CD4-positive, alpha-beta T cell treated with Interleukin-17A for 4 hours (primary cell): ENCODE results near the gene GLIS1.
A peak's percentile ranks its signal among the peaks of the same experiment; 100 is the strongest.

Source experiments
- DNase-seq: peaks from one replicate; pipeline ENCODE4 v3.0.0-alpha.2; 2020; ENCODE audit warnings: mixed read lengths

Gene GLIS1

DNA sequence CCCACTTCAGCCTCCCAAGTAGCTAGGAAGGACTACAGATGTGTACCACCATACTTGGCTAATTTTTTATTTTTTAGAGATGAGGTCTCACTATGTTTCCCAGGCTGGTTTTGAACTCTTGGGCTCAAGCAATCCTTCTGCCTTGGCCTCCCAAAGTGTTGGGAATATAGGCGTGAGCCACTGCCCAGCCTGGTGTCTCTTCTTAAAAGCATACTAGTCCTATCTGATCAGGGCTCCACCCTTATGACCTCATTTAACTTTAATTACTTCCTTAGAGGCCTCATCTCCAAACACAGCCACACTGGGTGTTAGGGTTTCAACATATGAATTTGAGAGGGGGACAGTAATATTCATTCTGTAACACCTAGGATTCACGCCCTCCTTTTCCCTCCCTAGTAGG is 130.9 kb downstream of the GLIS1 start:
- DNase-seq = no peak

DNA sequence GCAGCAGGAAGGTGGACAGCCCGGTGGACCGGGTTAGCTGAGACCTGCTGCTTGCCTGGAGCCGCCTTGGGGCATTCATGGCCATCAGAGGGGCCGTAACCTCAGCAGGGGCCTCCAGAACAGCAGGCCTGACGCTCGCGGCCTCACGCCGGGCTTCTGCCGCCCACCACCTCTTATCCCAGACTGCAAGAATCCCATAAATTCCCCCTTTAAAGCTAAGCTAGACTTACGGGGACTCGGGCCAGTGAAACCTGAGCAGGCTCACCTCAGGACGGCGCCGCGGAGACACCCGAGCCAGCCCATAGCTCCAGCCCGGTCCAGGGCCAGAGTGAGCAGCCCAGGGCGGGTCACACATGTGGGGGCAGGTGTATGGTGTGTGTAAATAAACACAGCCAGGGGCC is 132.3 kb downstream of the GLIS1 start:
- no peak for DNase-seq

DNA sequence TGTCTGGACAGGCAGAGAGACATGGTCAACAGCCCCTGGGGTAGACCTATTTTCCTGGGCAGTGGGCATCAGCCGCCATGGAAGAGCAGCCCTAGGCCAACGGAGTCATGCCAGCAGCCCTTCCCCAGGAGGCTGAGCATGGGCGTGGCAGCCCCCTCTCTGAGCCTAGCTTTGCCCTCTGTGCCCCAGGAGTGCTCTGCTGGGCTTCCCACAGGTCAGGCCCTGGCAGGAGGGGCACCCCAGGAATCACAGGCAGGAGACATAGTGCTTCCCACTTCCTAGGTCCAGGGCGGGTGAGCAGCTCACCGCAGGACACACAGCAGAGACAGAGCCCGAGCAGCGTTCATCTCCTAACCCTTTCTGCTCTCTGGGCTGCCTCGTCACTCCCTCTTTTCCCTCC is 132.8 kb downstream of the GLIS1 start:
- no peak for DNase-seq

DNA sequence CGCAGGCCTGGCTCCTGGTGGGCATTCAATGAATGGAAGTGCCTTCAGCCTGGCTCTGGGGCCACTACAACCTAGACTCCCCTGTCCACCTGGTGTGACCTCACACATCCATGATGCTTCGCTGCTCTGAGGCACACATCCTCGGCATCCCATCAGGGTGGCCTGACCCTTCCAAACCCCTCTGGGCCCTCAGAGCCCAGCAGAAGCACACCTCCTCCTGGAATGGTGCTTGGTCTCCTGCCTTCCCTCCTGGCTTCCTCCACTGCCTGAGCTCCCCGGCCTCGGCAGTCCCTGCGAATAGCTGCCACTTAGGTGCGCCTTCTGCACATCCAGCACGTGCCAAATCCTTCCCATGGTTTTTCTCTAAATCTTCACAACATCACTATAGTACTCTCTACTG is 133.8 kb downstream of the GLIS1 start:
- DNase-seq = no peak

DNA sequence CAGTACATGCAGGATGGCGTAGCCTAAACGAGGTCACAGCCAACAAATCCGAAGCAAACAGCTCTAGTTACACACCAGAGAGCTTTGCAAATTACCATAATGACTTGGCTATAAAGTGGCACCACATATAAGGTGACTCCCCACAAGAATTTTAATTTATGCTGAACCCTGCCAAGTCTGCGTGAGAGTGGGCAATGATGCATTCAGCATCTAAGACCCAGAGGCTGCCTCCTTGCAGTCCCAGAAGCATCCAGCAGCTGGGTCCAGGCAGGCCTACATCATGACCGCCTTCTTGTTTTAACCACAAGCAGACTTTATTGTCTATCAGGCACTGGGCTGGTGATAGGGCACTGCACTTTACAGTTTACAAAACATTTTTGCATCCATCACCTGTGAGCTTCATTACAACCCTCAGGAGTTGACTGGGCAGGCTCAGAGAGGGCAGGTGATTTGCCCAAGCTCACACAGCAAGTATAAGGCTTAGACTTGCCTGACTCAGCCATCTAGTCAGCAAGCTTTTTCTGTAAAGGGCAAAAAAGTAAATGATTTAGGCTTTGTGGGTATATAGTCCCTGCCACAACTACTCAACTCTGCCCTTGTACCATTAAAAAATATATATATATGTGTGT is 134.6 kb downstream of the GLIS1 start:
- DNase-seq = no peak

DNA sequence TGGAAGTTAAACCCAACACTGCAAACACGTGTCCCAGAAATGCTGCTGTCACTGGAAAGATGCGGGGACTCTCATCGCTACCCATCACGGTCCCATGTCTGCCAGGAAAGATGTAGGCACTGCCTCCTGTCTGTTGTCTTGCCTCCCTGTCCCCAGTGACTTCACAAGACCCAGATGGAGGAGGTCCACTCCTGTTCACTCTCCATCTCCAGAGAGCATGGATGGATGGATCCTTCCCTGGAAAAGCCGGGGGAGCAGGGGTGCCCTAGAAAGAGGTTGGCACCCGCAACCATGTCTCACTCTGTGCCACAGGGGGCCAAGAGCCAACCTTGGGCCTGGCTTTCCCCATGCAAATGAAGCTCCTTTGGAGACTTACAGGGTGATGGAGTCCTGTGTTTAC is 135.5 kb downstream of the GLIS1 start:
- no peak for DNase-seq

DNA sequence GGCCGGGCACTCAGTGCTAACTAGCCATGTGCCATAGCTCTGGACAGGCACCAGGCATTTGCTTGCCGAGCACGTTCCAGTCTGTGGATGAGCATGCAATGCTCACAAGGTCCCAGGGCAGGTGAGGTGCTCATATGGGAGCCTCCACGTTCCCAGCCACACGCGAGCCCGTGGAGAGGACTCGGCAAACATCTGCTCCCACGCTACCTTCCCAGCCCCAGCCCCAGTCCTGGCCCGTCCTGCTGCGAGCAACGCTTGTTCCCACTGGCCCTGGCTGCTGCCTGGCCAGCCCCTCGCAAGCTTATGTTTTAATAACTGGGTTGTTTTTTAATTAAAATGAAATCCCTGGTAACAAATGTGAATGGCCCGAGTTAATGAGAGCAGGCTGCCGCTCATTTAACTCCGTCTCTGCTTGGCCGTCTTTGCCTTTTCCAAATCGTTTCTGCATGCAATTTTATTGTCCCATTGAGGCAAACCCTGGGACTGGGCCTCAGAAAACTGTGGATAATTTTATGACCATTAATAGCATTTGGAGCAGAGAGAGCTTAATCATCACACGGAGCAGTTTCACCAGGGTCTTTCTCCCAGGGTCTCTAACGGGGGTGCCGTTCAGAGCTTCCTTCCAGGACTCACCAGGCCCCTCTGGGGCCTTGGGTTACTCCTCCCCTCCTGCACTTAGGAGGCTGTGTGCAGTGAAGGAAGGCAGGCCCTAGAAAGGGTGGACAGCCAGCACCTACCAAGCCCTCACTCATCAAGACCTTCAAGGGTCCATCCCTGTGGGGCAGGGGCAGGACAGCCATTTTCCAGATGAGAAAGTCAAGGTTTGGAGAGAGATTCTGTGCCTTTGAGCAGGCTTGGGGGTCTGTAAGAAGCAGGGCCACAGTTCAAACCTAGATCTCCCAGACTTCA is 136.8 kb downstream of the GLIS1 start:
- DNase-seq = no peak

DNA sequence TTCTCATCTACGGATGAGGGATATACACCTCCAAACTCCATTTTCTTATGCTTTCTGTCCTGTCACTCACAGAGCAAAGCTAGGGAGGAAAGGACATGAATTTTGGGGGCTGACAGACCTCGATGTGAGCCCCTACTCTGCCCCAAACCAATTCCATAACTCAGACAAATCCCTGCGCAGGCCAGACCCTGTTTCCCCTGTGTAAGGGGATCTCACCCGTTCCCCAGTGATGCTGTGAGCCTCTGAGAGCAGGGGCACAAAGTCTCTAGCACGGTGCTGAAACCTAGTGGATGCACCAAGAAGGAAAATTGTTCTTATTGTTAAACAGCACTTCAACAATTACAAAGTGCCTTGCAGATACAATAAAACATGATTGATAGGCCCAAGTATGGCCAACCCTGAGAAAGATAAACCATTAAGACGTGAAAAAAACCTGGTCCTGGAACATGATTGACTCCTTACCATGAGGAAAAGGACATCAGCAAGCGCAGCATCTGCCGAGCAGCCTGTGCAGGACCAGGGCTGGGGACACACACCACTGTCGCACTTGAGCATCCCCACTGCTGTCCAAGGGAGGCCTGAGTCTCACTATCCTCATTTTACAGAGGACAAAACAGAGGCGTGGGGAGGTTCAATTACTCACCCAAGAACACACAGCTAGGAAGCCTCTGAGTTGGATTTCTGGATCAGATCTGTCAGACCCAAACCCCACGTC is 137.8 kb downstream of the GLIS1 start:
- no peak for DNase-seq

DNA sequence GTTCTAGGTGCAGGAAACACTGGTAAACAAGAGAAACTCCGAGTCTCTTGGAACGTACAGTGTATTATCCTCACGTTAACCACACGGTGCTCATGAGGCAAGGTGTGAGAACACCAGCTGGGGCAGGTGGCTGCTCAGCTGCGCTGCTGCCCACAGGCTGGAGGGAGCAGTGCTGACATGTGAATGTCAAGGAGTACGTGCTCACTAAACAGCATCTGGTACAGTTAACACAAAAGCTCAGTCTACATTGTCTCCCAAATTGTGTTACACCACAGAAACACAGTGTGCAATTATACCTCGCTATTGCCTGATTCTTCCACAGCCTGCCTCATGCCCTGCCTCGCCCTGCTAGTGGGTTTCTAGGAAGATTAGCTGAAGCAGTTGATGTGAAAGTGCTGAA is 138.4 kb downstream of the GLIS1 start:
- peak; percentile 7 for DNase-seq

DNA sequence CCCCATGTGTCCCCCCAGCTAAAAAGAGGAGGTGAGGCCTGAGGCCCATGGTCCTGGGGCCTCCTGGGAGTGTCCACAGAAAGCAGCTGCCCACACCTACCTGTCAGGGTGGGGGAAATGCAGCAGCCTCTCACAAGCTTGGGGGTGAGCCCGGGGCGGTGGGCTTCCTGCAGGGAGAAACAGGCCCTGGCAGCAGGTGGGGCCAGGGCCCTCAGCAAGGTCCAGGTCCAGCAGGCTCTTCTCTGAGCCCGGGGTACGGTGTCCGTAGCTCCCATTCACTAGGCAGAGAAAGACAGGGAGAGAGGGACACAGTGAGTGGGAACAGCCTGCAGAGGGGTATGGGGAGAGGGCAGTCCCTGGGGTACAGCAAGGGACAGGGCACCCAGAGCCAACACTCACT is 139.0 kb downstream of the GLIS1 start:
- DNase-seq = no peak

DNA sequence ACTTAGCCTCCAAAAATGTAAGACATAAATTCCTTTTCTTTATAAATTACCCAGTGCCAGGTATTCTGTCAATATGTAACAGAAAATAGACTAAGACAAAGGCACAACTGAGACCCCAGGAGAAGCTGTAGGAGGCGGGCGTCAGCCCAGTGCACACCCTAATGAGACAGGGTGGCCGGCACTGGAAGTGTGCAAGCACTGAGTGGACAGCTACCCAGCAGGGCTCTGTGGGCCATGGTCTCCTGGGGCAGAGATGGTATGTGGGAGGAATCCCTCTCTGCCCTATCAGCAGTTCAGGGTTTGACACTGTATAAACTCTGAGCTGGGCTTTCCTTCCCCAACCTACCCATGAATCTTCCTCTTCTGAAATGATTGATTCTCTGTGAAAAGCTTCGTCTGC is 139.5 kb downstream of the GLIS1 start:
- DNase-seq = no peak

DNA sequence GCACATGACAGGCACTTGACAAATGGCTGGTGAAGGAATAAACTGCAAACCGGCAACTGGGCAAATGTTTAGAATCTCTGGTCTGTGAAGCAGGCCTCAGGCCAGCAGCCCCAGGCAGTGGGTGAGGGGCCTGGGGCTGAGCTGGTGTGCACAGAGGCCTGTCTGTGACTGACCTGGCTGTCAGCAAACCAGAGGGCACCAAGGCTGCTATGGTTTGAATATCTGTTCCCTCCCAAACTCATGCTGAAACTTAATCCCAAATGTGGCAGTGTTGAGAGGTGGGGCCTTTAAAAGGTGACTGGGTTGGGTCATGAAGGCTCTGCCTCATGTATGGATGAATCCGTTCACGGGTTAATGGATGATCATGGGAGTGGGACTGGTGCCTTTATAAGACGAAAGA is 140.0 kb downstream of the GLIS1 start:
- no peak for DNase-seq

DNA sequence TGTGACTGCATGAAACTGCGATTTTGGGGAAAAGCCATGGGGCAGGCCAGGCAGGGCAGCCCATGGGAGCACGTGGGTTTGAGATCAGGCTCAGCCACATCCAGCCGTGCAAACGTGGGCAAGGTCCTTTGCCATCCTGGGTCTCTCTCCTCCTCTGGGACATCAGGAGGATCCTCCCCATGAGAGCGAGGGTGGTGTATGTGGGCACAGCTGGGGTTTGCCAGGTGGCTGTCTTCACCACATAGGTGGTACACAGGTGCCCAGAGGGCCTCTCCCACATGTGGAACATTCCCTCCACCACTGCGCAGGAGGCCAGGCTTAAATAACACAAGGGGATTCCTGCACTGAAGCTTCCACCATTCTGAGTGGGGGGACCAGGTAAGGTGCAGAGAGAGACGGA is 143.1 kb downstream of the GLIS1 start:
- DNase-seq = no peak

DNA sequence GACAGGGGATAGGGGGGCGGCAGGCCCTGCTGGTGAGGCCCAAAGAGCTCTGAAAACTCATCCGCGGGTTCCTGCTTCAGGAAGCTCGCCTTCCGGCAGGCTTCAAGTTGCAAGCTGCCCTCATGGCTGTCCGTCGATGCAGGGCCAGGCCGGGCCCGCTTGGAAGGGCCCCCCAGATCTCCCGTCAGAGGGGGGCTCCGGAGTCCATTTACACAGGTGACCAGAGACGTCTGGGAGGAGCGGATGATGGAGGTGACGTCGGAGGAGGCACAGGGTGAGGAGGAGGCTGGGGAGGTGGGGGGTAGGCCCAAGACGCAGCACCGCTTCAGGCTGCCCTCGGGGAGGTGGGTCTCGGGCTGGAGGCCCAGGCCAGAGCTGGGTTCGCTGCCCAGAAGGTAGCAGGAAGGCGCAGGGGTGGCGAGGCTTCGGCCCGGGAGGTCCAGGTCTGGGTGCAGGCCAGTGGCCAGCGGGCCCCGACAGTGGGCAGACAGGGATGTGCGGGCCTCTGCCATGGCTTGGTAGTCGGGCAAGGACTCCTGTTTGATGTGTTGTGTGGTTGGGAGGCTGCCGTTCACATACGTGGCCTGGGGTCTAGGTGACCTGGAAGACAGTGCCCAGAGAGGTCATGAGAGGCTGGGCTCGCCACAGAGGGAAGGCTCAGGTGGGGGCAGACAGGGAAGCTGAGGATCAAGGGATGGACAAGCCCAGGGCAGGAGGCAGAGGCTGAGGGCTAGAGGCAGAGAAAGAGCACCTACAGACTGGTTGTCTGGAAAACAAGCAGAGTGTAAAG is 144.4 kb downstream of the GLIS1 start:
- DNase-seq = no peak

DNA sequence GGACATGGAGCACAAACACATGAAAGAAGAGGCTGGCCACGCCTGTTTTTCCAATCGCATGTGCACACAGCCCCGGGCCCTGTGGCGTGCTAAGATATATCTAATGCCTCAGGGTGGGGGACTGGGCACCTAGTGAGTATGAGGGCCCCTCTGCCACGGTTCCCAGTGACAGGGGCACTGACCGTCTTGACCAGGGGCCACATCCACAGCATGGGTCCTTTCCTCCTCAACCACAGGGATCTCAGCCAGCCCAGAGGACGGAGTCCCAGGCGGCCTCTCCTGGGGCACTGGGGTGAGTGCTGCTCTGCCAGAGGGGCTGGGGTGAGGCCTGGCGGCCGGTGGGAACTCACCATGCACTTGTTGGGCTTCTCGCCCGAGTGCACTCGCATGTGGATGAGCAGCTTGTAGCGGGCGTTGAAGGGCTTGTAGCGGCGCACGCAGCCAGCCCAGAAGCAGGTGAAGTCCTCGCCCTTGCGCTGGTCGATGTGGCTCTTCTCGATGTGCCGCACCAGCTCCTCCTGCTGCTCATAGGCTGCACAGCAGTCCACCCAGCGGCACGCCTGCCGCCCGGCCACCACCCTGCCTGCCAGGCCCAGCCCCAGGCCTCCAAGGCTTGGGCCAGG is 145.1 kb downstream of the GLIS1 start:
- DNase-seq = no peak

DNA sequence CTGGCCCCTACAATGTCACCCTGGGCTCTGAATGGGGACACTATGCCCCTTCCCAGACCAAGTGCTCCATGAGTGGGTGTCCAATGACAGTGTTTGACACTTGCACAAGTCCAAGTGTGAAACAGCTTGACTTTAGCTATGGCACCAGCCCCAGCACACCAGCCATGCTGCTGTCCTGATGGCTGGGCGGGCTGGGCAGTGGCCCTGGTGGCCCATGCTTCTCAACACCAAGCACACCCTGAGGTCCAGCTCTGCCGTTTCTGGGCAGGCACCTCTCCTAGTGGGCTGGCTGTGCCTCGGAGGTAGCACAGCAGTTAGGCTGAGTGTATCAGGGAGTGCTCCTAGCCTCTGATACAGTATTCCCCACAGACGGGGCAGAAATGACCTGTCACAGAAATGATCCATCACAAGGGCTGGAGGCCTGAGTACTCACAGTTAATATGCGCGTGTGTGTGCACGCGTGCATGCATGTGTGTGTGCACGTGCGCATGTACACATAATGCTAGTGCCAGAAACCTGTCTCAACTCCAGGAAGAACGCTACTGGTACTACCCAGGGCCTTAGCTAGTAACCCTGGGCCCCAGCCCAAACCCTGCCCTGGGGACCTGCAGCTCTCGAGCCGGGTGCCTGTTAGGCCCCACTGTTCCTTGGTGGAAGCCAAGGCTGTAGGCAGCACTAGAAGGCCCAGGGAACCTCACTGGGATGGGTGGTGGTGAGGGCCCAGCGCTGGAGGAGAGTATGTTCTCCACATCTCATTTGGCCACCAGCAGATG is 145.8 kb downstream of the GLIS1 start:
- no peak for DNase-seq

DNA sequence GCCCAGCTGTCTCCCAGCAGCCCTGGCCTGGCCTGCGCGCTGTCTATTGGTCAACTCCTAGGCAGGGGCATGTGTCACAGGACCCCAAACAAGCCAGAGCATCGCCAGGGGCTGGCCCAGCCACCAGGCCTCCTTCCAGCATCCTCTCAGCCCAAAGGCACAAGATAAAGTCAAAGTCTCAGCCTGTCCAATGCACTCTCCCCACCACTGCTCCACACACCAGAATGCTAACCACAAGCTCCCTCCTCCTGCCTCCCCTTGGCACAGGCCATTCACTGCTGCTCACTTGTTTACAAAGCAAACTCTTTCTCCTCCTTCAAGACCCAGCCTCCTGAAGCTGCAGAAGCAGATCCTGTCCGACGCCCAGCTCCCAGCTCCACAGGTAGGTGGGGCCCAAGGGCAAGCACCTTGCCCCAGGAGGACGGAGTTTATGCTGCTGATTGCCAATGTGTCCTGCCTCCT is 146.4 kb downstream of the GLIS1 start:
- DNase-seq = no peak

DNA sequence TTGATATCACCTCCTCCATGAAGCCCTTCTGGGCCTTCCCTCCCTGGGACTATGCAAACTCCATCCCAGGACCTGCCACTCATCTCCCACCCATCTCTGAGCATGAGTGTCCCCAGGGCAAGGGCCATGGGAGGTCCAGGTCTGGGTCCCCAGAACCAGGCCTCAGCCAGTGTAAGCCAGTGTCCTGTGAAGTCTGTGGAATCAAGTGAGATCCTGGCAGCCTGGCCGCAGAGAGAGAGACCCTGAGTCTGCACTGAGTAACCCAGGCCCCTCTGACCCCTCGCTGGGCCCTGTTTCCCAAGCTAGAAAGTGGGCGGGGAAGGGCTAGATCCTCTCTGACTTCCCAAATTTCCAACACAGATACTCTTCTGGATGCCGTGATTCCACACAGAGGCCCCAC is 147.0 kb downstream of the GLIS1 start:
- DNase-seq = no peak

DNA sequence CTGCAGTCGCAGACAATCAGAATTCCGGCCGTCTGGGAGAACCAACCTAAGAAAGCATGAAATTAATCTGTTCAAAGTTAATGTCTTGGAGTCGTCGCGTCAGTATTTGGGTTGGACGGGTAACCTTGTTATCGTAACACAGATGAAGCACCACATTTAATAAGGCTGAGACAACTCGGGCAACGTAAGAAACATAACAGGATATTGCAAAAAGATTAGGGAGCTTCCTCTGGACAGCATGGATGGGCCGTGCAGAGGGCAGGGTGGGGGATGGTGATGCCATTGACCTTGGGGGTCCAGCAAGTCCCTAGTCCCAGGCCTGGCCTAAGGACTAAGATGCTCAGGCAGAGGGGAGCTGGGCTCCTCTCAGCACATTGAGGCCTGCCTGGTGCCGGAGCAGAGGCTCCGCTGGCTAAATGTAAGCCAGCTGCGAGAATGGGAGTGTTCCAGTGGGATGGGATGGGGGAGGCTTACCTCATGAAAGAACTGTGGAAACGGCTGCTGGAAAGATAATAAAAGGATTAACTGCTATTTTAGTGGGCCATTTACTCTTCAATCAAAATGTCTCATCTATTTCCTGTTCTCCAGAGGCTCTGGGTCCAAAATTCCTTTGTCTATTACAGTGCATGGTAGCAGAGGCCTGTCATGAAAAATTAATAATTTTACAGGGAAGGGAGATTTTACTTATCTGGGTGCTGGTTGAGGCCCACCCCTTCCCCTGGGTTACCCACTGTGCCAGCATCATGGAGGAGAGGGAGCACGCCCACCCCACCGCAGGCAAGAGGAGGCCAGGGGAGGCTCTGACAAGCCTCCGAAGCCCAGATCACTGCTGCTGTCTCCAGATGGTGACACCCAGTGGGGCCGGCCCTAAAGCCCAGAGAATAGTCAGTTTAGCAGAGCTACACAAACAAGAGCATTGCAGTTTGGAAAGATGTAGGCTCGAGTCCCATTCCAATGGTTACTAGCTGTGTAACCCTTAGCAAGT is 148.1 kb downstream of the GLIS1 start:
- DNase-seq = no peak

DNA sequence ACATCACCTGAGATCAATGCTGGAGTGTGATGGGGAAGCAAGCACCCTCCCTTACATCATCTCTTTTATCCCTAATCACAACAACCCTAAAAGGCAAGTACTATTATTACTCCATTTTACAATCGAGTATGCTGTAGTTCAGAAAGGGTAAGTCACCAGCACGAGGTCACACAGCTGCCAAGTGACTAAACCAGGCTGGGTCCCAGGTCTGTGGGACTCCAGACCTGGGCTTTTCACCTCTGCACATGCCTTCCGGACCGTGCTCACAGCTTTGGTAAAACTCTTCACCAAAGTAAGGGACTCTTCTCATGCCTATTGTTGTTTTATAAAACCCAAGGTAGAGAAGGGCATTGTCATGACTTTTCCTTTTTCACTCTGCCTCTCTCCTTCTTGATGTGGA is 148.9 kb downstream of the GLIS1 start:
- DNase-seq = no peak
